Measurements from ENCODE around the gene COTL1.

Gene COTL1

GRCh38 chr16:84657229-84657837 lies 39.5 kb upstream of the COTL1 start:
- TF ChIP-seq FOXP2 (optimal IDR thresholded peaks at IDR 0.05; ENCODE audit: borderline replicate concordance, extremely low read depth, extremely low read length, insufficient read depth) (no peak), TAF1 (IDR thresholded peaks at IDR 0.05; ENCODE audit: borderline replicate concordance, insufficient read depth, low read length) (no peak), SIN3A (IDR thresholded peaks at IDR 0.05; ENCODE audit: borderline replicate concordance, insufficient read depth, low read length) (no peak), POLR2AphosphoS5 (IDR thresholded peaks at IDR 0.05; ENCODE audit: low read depth, low read length) (no peak), REST (IDR thresholded peaks at IDR 0.05; ENCODE audit: insufficient read depth in 1 of 2, low read depth in 2 of 2, low read length in 2 of 2) (no peak)

- TF ChIP-seq REST (IDR thresholded peaks at IDR 0.05; ENCODE audit: insufficient read depth in 1 of 2, low read depth in 2 of 2, low read length in 2 of 2) (no peak), TAF1 (IDR thresholded peaks at IDR 0.05; ENCODE audit: borderline replicate concordance, insufficient read depth, low read length) (no peak), SIN3A (IDR thresholded peaks at IDR 0.05; ENCODE audit: borderline replicate concordance, insufficient read depth, low read length) (no peak), POLR2AphosphoS5 (IDR thresholded peaks at IDR 0.05; ENCODE audit: low read depth, low read length) (no peak)
Measured at GRCh38 chr16:84656649-84657048, 38.8 kb upstream of the COTL1 start.

GRCh38 chr16:84654998-84655397 lies 37.1 kb upstream of the COTL1 start:
- TF ChIP-seq REST (IDR thresholded peaks at IDR 0.05; ENCODE audit: insufficient read depth in 1 of 2, low read depth in 2 of 2, low read length in 2 of 2) (no peak), POLR2AphosphoS5 (IDR thresholded peaks at IDR 0.05; ENCODE audit: low read depth, low read length) (no peak), FOXP2 (optimal IDR thresholded peaks at IDR 0.05; ENCODE audit: borderline replicate concordance, extremely low read depth, extremely low read length, insufficient read depth) (no peak), TAF1 (IDR thresholded peaks at IDR 0.05; ENCODE audit: borderline replicate concordance, insufficient read depth, low read length) (no peak), SIN3A (IDR thresholded peaks at IDR 0.05; ENCODE audit: borderline replicate concordance, insufficient read depth, low read length) (no peak)

- TF ChIP-seq REST (IDR thresholded peaks at IDR 0.05; ENCODE audit: insufficient read depth in 1 of 2, low read depth in 2 of 2, low read length in 2 of 2) (no peak), FOXP2 (optimal IDR thresholded peaks at IDR 0.05; ENCODE audit: borderline replicate concordance, extremely low read depth, extremely low read length, insufficient read depth) (no peak), TAF1 (IDR thresholded peaks at IDR 0.05; ENCODE audit: borderline replicate concordance, insufficient read depth, low read length) (no peak), SIN3A (IDR thresholded peaks at IDR 0.05; ENCODE audit: borderline replicate concordance, insufficient read depth, low read length) (no peak), POLR2AphosphoS5 (IDR thresholded peaks at IDR 0.05; ENCODE audit: low read depth, low read length) (no peak)
Measured at GRCh38 chr16:84654238-84654637, 36.4 kb upstream of the COTL1 start.

- TF ChIP-seq REST (IDR thresholded peaks at IDR 0.05; ENCODE audit: insufficient read depth in 1 of 2, low read depth in 2 of 2, low read length in 2 of 2) (no peak), POLR2AphosphoS5 (IDR thresholded peaks at IDR 0.05; ENCODE audit: low read depth, low read length) (no peak), SIN3A (IDR thresholded peaks at IDR 0.05; ENCODE audit: borderline replicate concordance, insufficient read depth, low read length) (no peak), TAF1 (IDR thresholded peaks at IDR 0.05; ENCODE audit: borderline replicate concordance, insufficient read depth, low read length) (no peak), FOXP2 (optimal IDR thresholded peaks at IDR 0.05; ENCODE audit: borderline replicate concordance, extremely low read depth, extremely low read length, insufficient read depth) (no peak)
Measured at GRCh38 chr16:84652566-84652965, 34.7 kb upstream of the COTL1 start.
